Chondrocyte (in vitro differentiated cells): Measurements from ENCODE around the gene SCN2A. TPM values are rescaled to one million over a fixed set of nuclear protein-coding genes. Genes with fewer than 3 reads are reported as not detected.
A peak's percentile ranks its signal among the peaks of the same experiment; 100 is the strongest.

Source experiments
- DNase-seq: peaks from one replicate; pipeline ENCODE4 v3.0.0; 2021; ENCODE audit warnings: mixed read lengths, low spot score
- H3K27ac Mint-ChIP-seq: one replicate; pipeline ENCODE4 v1.8.0; 2021; ENCODE audit warnings: mild to moderate bottlenecking, moderate library complexity, mixed read lengths; ENCODE audit not compliant: unreplicated experiment
- H3K27me3 Mint-ChIP-seq: 2 replicates; pipeline ENCODE4 v1.8.0; 2021; ENCODE audit warnings: low read depth, mixed read lengths
- H3K36me3 Mint-ChIP-seq: 2 replicates; pipeline ENCODE4 v1.8.0; 2021; ENCODE audit warnings: low read depth, mixed read lengths
- H3K4me1 Mint-ChIP-seq: 2 replicates; pipeline ENCODE4 v1.8.0; 2021; ENCODE audit warnings: low read depth, mild to moderate bottlenecking, mixed read lengths
- H3K4me3 Mint-ChIP-seq: one replicate; pipeline ENCODE4 v1.8.0; 2021; ENCODE audit warnings: mild to moderate bottlenecking, moderate library complexity, mixed read lengths; ENCODE audit not compliant: unreplicated experiment
- H3K9me3 Mint-ChIP-seq: 2 replicates; pipeline ENCODE4 v1.8.0; 2021; ENCODE audit warnings: low read depth, mixed read lengths
- total RNA-seq: library from RNA; stranded (reverse); gene quantifications from 3 replicates; pipeline ENCODE4 v1.2.1, GENCODE V29; 2021
- TF ChIP-seq, protein P1 (sequence below): fragments of 200-600 bp; sonication (generic); IDR thresholded peaks from 2 replicates; pipeline ENCODE4 v1.5.0; 2021; ENCODE audit warnings: antibody characterized with exemption, mild to moderate bottlenecking, moderate library complexity

The SCN2A gene
- total RNA-seq, 1 donor from 2014 or later: 1.8 TPM

DNA sequence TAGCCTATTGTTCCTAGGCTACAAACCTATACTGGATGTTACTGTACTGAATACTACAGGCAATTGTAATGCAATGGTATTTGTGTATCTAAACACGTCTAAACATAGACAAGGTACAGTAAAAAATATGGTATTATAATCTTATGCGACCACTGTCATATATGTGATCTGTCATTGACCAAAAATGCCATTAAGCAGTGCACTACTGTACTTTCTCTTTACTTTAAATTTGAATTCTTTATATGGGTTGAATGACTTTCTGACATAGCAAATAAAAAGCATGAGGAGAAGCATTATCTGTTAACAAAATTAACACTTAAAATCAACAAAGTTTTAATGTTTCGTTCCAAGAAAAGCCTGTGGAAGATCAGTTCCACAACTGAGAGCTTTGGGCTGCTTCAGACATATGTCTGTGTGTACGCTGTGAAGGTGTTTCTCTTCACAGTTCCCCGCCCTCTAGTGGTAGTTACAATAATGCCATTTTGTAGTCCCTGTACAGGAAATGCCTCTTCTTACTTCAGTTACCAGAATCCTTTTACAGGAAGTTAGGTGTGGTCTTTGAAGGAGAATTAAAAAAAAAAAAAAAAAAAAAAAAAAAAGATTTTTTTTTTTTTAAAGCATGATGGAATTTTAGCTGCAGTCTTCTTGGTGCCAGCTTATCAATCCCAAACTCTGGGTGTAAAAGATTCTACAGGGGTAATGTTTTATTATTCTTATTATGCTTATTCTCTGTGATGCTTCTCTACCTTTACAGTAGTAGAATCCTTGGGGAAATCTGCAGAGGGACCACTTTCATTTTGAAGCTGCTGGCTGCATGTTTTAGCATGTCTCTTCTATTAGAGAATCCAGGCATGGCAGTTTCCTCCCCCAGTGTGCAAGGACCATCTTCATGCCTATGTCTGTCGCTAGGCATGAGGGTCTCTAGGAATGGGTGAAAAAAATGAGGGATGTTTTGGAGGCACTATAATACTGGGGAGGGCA is 54.5 kb downstream of the SCN2A start:
- Mint-ChIP-seq H3K4me3 (peak overlapping the region; percentile 65), H3K9me3 (no peaks in the 10 kb centered on the region), H3K36me3 (no peaks in the 10 kb centered on the region), H3K27ac (no peak overlapping the region), H3K27me3 (peaks cover 9% of the 10 kb centered on the region), H3K4me1 (peaks cover 10% of the 10 kb centered on the region)
- DNase-seq: no peak
- TF ChIP-seq, protein P1, sequence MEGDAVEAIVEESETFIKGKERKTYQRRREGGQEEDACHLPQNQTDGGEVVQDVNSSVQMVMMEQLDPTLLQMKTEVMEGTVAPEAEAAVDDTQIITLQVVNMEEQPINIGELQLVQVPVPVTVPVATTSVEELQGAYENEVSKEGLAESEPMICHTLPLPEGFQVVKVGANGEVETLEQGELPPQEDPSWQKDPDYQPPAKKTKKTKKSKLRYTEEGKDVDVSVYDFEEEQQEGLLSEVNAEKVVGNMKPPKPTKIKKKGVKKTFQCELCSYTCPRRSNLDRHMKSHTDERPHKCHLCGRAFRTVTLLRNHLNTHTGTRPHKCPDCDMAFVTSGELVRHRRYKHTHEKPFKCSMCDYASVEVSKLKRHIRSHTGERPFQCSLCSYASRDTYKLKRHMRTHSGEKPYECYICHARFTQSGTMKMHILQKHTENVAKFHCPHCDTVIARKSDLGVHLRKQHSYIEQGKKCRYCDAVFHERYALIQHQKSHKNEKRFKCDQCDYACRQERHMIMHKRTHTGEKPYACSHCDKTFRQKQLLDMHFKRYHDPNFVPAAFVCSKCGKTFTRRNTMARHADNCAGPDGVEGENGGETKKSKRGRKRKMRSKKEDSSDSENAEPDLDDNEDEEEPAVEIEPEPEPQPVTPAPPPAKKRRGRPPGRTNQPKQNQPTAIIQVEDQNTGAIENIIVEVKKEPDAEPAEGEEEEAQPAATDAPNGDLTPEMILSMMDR: peak; percentile 87

DNA sequence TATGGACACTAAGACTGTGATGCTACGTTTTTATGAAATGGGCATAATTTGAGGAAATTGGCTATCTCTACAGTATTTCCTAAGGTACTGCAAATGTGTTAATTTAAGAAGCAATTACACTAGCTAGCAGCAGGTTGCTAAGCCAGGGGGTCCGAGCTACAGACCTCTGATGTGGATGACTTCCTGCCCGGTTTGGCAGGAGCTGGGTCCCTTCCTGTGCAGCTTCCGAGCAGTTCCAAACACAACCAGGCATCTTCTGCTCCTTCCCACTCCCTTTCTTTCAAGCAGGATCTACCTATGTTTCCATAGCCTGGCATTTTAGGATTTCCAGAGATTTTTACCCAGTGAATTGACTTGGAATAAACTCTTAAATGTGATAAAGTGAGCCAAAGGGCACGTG is 55.7 kb downstream of the SCN2A start:
- H3K27me3 Mint-ChIP-seq: peaks cover 6% of the 10 kb centered on the region
- no peaks in the 10 kb centered on the region for H3K36me3 Mint-ChIP-seq
- TF ChIP-seq, protein P1: no peak
- no peak for DNase-seq
- H3K9me3 Mint-ChIP-seq: no peaks in the 10 kb centered on the region
- H3K4me1 Mint-ChIP-seq: peaks cover 10% of the 10 kb centered on the region
- H3K4me3 Mint-ChIP-seq: no peak overlapping the region
- H3K27ac Mint-ChIP-seq: no peak overlapping the region

DNA sequence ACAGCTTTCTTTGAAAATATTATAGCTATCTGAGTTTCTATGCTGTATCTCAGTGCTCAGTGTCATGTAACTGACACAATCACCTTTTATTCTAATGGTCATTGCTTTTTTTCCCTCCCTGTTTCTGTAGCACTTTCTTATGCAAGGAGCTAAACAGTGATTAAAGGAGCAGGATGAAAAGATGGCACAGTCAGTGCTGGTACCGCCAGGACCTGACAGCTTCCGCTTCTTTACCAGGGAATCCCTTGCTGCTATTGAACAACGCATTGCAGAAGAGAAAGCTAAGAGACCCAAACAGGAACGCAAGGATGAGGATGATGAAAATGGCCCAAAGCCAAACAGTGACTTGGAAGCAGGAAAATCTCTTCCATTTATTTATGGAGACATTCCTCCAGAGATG is 56.4 kb downstream of the SCN2A start:
- DNase-seq: no peak
- H3K4me3 Mint-ChIP-seq: no peak overlapping the region
- no peak overlapping the region for H3K27ac Mint-ChIP-seq
- TF ChIP-seq, protein P1: no peak
- no peaks in the 10 kb centered on the region for H3K9me3 Mint-ChIP-seq
- peaks cover 6% of the 10 kb centered on the region for H3K27me3 Mint-ChIP-seq
- peaks cover 10% of the 10 kb centered on the region for H3K4me1 Mint-ChIP-seq
- no peaks in the 10 kb centered on the region for H3K36me3 Mint-ChIP-seq

DNA sequence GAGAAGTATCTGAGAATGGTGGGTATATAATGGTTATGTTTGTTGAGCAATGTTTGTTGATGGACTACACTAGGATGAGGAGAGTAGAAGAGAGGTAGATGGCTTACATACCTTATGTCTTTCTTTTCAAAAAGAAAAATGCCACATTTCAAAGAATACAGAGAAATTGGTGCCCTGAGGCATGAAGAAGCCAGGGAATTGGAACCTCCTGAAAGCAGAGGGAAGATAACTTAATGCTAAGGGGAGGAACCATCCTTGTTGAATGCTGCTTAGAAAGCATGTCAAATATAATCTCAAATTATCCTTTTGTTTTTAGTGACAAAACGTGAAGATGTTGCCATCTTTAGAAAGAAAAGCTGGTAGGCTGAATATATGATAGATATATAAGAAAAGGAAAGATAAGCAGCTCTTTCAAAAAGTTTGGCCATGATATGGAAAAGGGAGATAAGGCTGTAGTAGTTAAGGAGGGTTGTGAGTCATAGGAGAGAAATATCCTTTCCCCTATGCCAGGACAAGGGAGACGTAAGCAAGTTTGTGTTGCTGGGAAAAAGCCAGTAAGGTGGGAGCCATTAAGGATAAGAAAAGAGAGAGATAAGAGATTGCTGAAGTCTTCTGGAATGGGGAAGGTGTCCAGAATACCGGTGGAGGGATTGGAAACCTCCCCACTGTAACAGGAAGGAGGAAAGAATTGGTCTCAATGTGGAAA is 66.3 kb downstream of the SCN2A start:
- TF ChIP-seq, protein P1: no peak
- Mint-ChIP-seq H3K27me3 (no peaks in the 10 kb centered on the region), H3K36me3 (no peaks in the 10 kb centered on the region), H3K4me3 (no peak overlapping the region), H3K9me3 (no peaks in the 10 kb centered on the region), H3K4me1 (no peaks in the 10 kb centered on the region), H3K27ac (no peak overlapping the region)
- DNase-seq: no peak

DNA sequence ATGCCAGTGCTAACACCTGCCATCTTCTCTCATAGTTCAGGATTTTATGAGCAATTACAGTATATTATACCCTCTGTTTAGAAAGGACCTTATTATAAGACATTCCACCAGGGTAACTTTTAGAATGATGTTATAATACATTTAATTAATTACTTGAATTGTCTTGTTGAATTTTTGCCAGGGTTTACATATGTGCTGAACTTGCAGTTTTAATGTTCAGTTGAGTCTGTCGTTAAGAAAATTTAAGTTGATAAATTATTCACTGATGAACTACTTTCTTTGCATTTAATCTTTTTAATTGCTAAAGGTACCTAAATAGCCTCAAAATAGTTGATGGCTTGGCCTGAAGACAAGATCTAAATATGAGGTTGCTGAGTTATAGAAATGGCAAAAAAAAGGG is 68.1 kb downstream of the SCN2A start:
- Mint-ChIP-seq H3K27ac (no peak overlapping the region), H3K36me3 (no peaks in the 10 kb centered on the region), H3K27me3 (no peaks in the 10 kb centered on the region), H3K4me3 (no peak overlapping the region), H3K9me3 (no peaks in the 10 kb centered on the region), H3K4me1 (no peaks in the 10 kb centered on the region)
- TF ChIP-seq, protein P1: no peak
- DNase-seq: no peak
